Activated naive CD4-positive, alpha-beta T cell treated with anti-CD3 and anti-CD28 coated beads, Interleukin-2, amount 50 U/mL, for 24 hours (primary cell): ENCODE measurements around the gene LRRC63.
"Not testable (repeated sequence)": the region's sequence is repeated elsewhere in the genome, so short reads cannot be mapped to it uniquely, and the experiment has no call there.

Experiments used
- H3K27ac Mint-ChIP-seq: one replicate; pipeline ENCODE4 v1.8.0; 2021; ENCODE audit warnings: mild to moderate bottlenecking, mixed read lengths
- H3K27me3 Mint-ChIP-seq: one replicate; pipeline ENCODE4 v1.8.0; 2021; ENCODE audit warnings: mixed read lengths
- H3K36me3 Mint-ChIP-seq: one replicate; pipeline ENCODE4 v1.8.0; 2021; ENCODE audit warnings: mixed read lengths
- H3K4me1 Mint-ChIP-seq: one replicate; pipeline ENCODE4 v1.8.0; 2021; ENCODE audit warnings: mixed read lengths
- H3K4me3 Mint-ChIP-seq: one replicate; pipeline ENCODE4 v1.8.0; 2021; ENCODE audit warnings: mild to moderate bottlenecking, mixed read lengths
- H3K9me3 Mint-ChIP-seq: one replicate; pipeline ENCODE4 v1.8.0; 2021; ENCODE audit warnings: mixed read lengths

The LRRC63 gene, protein sequence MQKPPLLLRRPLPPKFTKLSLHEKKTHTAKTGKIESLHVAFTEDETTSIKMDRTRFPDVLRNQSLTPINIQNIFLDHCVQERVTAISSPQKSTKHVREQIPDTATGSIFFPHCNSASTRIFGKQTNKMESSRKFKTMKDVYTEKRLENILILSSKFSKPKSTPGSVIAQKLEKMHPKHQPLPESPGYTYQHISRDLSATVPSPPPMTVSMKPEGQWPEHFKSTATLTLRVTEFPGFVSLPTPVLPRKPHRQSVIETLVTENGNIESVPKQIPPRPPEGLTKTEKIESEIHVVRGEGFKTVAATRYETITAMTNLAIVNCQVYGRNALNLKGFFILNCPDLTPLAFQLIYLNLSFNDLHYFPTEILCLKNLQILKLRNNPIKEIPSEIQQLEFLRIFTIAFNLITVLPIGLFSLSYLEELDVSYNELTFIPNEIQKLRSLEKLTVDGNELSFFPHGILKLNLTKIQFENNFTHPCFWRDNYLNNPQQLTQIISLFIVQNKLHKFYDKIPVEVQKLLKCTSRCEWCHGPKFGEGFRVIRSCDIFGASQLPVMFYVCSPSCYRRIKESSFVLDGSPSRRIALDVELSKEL

DNA sequence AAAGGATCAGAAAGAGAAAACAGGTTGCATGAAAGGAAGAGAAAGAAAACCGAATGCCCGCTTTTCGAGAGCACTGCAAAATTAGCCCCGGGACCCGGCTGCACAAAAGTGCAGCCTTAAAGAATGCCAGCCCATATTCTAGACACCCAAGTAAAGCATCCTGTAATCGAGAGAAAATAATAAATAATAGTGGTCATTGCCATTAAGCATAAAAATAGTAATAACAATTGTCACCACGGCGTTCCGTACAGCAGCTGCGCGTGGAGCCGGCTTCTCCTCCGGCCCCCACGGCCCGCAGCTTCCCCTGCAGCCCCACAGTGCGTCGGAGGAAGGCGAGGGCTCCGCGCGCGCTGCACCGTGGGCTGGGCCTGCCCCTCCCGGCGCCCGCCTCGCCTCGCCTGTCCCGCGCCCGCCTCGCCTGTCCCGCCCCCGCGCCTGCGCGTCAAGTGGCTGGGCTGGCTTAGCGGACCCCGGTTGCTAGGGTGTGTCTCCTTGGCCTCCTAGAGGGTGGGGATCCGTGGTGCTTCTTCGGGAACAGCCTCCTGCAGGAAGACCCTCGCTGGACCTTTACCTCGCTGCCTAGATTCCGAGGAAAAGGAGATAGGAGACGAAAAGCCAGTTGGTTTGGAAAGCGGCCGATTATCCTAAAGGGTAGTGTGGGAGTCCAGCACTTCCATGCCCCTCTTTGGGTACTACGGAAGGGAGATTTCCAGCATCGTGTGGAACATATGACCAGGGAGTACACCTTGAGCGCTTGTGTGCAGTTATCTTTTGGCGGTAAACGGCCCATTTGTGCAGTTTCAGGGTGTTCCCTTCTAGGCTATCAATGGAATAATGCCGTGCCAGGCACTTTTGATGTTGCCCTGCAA, at the start of gene LRRC63:
Gene LRRC63, plus strand, starts transcription at position 446 of the 869 bp plus-strand sequence. CDS start 1,107 bp downstream, outside the sequence.
- H3K4me3 Mint-ChIP-seq: peak within 1 kb of the TSS; percentile 88
- no peaks in the 10 kb centered on the region for H3K36me3 Mint-ChIP-seq
- no peaks in the 10 kb centered on the region for H3K9me3 Mint-ChIP-seq
- peak within 1 kb of the TSS; percentile 91 for H3K27ac Mint-ChIP-seq
- H3K27me3 Mint-ChIP-seq: no peaks in the 10 kb centered on the region
- H3K4me1 Mint-ChIP-seq: peaks cover 20% of the 10 kb centered on the region

DNA sequence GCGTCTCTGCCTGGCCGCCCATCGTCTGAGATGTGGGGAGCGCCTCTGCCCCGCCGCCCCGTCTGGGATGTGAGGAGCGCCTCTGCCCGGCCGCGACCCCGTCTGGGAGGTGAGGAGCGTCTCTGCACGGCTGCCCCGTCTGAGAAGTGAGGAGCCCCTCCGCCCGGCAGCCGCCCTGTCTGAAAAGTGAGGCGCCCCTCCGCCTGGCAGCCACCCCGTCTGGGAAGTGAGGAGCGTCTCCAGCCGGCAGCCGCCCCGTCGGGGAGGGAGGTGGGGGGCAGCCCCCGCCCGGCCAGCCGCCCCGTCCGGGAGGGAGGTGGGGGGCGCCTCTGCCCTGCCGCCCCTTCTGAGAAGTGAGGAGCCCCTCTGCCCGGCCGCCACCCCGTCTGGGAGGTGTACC, 49.0 kb upstream of the LRRC63 start:
- H3K4me3 Mint-ChIP-seq: not testable (repeated sequence)
- H3K36me3 Mint-ChIP-seq: peaks cover 24% of the 10 kb centered on the region

DNA sequence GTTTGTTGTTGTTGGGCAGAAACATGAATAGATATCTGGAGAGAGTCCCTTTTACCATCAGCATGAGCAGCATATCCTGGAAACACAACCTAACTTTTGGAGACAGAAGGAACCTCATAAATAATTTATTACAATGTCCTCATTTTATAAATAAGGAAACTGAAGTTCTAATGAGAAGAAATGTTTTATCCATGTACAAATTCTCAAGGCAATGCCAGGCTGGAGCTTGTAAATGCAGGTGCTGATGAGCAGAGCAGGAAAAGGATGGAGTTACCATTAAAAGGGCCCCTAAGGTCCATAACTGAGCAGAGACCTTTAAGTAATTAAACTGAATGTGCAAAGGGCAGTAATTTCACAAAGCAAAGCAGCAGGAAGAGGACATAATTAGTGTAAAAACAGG, 47.1 kb upstream of the LRRC63 start:
- H3K27me3 Mint-ChIP-seq: no peaks in the 10 kb centered on the region
- peaks cover 18% of the 10 kb centered on the region for H3K36me3 Mint-ChIP-seq
- H3K9me3 Mint-ChIP-seq: no peaks in the 10 kb centered on the region
- H3K4me1 Mint-ChIP-seq: peaks cover 83% of the 10 kb centered on the region
- H3K27ac Mint-ChIP-seq: peak overlapping the region; percentile 96
- H3K4me3 Mint-ChIP-seq: peak overlapping the region; percentile 84

More for the DNA sequence above, 49.0 kb upstream of the LRRC63 start:
- not testable (repeated sequence) for H3K27me3 Mint-ChIP-seq, H3K9me3 Mint-ChIP-seq, H3K27ac Mint-ChIP-seq
- H3K4me1 Mint-ChIP-seq: peaks cover 78% of the 10 kb centered on the region

DNA sequence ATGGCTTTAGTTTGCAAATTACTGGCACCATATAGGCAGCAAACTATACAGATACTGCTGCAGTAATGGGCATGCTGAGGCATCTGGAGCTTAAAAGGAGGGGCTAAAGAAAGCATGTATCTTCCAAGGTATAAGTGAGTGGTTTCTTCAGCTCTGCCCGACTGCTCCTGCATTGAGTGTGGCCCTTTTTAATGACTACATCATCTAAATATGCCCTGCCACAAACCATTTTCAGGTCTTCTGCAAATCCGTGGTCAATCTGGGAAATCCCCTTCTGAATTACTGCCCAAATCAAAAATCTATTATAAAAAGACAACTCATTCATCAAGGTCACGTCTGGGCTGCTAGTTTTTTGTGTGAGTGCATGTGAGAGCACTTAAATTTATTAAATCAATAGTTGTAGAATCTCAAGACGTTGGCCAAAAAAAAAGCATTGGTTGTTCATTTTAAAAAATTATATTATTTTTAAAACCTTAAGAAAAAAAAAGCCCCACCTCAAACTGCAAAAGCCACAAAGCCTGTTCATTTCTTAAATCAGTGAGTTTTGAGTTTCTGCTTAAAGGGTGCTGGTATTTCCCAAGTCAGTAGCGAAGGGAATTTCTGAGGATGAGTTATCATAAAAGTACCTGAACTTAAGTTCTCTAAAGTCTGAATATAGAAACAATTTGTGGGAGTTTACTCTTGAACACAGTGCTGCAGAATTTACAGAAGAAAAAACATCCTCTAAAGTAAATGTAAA, 46.1 kb upstream of the LRRC63 start:
- H3K36me3 Mint-ChIP-seq: peaks cover 14% of the 10 kb centered on the region
- no peaks in the 10 kb centered on the region for H3K27me3 Mint-ChIP-seq
- peaks cover 83% of the 10 kb centered on the region for H3K4me1 Mint-ChIP-seq
- no peaks in the 10 kb centered on the region for H3K9me3 Mint-ChIP-seq
- H3K27ac Mint-ChIP-seq: peak overlapping the region; percentile 98
- peak overlapping the region; percentile 85 for H3K4me3 Mint-ChIP-seq

DNA sequence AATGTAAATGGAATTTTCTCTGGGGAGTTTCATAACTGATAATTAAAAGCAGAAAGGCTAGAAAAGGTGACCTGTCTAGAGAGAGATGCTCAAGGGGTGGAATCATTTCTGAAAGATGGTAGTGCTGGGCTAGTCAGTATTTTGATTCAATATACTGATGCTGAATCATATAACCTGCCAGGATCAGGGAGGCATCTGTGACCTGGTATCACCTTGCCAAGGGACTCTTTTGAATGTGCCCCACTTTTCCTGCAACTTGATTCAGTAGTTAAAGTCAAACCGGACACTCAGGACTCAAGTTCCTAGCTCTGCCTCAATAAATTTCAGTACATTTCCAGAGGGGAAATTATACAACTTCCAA, 45.5 kb upstream of the LRRC63 start:
- Mint-ChIP-seq H3K27ac (peak overlapping the region; percentile 98), H3K4me1 (peaks cover 84% of the 10 kb centered on the region), H3K27me3 (no peaks in the 10 kb centered on the region), H3K36me3 (peaks cover 16% of the 10 kb centered on the region), H3K4me3 (peak overlapping the region; percentile 85), H3K9me3 (no peaks in the 10 kb centered on the region)

DNA sequence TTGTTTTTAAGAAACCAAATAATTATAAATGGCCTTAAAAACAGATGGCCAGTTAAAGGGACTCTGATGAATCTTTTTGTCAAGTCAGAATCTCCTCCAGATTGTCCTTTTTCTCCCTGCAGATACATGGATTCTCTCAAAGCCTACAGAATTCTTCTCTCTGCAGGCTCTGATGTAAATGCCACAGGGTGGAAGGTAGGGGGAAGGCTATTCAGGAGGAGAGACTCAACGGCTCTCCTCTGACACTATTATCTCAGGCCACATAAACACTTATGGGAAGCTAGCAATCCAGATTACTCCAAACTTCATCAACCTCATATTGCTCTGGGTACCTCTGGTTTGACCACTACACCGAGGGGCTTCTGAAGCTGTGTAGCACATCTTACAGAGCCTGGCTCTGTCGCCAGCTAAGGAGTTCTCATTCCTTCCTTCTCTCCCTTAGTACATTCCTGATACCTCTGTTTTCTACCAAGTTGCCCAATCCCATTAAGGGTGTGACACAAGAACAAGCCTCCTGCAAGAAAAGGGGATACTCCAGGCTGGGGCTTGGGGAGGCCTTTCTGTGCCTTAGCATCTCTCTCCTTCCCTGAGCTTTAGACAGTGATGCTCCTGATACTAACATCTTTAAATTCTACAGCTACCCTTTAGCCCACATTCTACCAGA, 44.6 kb upstream of the LRRC63 start:
- H3K4me3 Mint-ChIP-seq: peak overlapping the region; percentile 81
- H3K4me1 Mint-ChIP-seq: peaks cover 84% of the 10 kb centered on the region
- H3K27me3 Mint-ChIP-seq: no peaks in the 10 kb centered on the region
- peak overlapping the region; percentile 93 for H3K27ac Mint-ChIP-seq
- H3K9me3 Mint-ChIP-seq: no peaks in the 10 kb centered on the region
- H3K36me3 Mint-ChIP-seq: peaks cover 14% of the 10 kb centered on the region

DNA sequence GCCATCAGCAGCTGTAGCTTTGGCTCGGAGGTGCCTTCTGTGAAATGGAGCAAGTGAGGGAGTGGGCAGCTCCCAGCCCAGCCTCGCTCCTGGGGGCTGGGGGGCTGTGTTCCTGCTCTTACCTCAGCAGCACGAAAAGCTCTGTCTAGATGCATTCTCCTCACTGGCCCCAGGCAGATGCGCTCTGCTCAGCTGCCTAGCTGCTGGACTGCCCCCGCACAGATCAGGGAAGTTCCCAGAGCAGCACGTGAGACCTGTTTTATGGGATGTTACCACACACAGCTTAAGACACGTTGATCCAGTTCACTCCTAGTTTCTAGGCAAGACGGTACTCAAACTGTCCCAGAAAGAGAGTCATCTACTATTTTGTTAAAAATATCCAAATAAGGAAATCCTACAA, 43.4 kb upstream of the LRRC63 start:
- H3K36me3 Mint-ChIP-seq: peaks cover 21% of the 10 kb centered on the region
- peaks cover 96% of the 10 kb centered on the region for H3K4me1 Mint-ChIP-seq
- H3K9me3 Mint-ChIP-seq: no peaks in the 10 kb centered on the region

DNA sequence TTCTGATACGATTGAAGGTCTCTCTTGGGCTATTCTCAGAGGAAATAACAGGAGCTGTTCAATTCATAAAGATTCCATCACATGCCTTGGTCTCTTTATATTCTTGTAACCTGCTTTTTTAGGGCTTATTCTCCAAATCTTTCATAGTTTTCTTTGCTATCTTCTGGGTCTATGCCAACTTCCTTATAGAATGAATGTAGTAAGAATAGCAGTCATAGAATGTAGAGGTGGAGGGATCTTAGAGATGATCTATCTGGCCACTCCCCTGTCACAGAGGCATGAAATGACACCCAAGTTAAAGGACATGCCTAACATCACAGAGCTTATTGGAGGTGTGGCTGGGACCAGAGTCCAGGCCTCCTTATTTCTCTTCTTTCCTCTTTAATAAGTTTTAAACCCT, 42.9 kb upstream of the LRRC63 start:
- H3K4me1 Mint-ChIP-seq: peaks cover 97% of the 10 kb centered on the region
- no peaks in the 10 kb centered on the region for H3K9me3 Mint-ChIP-seq
- peak overlapping the region; percentile 81 for H3K4me3 Mint-ChIP-seq
- peak overlapping the region; percentile 93 for H3K27ac Mint-ChIP-seq
- H3K36me3 Mint-ChIP-seq: peaks cover 20% of the 10 kb centered on the region
- no peaks in the 10 kb centered on the region for H3K27me3 Mint-ChIP-seq

More for the DNA sequence above, 43.4 kb upstream of the LRRC63 start:
- H3K27me3 Mint-ChIP-seq: no peaks in the 10 kb centered on the region
- peak overlapping the region; percentile 81 for H3K4me3 Mint-ChIP-seq
- H3K27ac Mint-ChIP-seq: peak overlapping the region; percentile 93

DNA sequence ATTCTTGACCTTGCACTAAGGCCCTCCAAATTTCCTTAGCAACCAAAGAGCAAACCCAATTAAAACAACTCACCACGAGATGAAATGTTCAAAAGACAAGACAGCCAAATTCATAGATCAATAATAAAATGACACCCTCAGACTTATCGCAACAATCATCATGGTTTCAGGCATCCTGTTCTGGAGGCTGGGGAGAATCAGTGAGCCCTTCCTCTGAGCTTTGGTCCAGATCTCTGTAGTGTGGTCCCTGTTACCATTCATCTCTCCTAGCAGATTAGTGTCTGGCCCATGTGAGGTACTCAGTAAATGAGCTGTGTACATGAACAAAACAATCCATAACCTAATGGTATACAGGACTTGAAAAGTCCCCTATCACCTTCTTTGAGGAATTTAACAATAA, 42.0 kb upstream of the LRRC63 start:
- Mint-ChIP-seq H3K4me3 (peak overlapping the region; percentile 81), H3K9me3 (no peaks in the 10 kb centered on the region), H3K4me1 (peaks cover 97% of the 10 kb centered on the region), H3K27me3 (no peaks in the 10 kb centered on the region), H3K27ac (peak overlapping the region; percentile 93), H3K36me3 (peaks cover 17% of the 10 kb centered on the region)

DNA sequence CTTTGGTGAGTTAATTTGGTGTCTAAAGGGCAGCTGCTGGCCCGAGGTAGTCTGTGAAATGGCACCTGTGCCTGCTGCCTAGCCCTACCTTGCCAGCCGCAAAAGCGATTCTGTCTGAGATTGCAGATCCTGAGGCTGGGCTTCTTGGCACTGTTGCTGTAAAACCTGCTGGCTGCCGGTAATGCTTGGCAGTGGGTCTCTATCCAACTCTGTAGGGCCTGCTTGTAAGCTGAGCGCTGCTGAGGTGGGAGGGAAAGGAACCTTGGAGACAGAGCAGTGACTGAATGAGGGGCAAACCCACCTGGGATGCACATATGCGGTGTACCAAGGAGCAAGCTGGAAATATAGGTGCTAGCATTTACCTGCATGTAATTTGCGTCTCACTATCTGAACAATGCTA, 41.5 kb upstream of the LRRC63 start:
- H3K27ac Mint-ChIP-seq: peak overlapping the region; percentile 93
- H3K27me3 Mint-ChIP-seq: no peaks in the 10 kb centered on the region
- no peaks in the 10 kb centered on the region for H3K9me3 Mint-ChIP-seq
- peaks cover 18% of the 10 kb centered on the region for H3K36me3 Mint-ChIP-seq
- H3K4me1 Mint-ChIP-seq: peaks cover 100% of the 10 kb centered on the region
- peak overlapping the region; percentile 81 for H3K4me3 Mint-ChIP-seq

DNA sequence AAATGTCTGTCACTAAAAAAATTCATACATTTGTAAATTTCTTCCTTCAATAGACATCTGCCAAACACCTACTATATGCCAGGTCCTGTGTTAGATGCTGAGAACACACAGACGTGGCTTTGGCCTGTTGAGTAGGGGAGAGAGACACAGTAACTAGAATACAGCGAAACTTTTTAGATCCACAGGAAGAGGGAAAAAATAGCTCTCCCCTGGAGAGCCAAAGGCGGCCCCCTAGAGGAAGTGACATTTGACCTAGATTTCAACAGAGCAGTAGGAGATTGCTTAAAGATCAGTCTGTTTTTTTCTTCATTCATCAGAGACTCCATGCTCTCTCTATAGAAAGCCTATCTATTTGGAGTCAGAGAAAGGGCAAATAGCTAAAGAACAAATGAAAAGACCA, 41.0 kb upstream of the LRRC63 start:
- Mint-ChIP-seq H3K9me3 (no peaks in the 10 kb centered on the region), H3K4me3 (peak overlapping the region; percentile 81), H3K4me1 (peaks cover 100% of the 10 kb centered on the region), H3K27ac (peak overlapping the region; percentile 93), H3K27me3 (no peaks in the 10 kb centered on the region), H3K36me3 (peaks cover 21% of the 10 kb centered on the region)

DNA sequence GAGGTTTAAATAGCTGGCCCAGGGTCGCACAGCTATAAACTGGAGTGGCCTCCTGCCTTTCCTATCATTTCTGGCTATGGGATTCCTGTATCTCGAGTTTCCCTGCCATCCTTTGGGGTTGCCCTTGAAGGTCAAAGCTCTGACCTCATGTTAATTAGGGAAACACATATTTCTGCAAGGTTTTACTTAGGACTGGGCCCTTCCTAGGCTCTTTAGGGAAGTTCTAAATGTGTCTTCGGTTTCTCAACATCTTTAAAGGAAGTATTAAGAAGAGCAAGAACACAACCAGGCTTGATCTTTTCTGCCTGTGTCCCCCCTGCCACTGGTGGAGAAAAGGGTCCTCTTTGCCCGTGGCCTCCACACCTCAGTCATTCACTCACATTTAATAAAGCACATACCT, 40.5 kb upstream of the LRRC63 start:
- peak overlapping the region; percentile 81 for H3K4me3 Mint-ChIP-seq
- H3K36me3 Mint-ChIP-seq: peaks cover 21% of the 10 kb centered on the region

DNA sequence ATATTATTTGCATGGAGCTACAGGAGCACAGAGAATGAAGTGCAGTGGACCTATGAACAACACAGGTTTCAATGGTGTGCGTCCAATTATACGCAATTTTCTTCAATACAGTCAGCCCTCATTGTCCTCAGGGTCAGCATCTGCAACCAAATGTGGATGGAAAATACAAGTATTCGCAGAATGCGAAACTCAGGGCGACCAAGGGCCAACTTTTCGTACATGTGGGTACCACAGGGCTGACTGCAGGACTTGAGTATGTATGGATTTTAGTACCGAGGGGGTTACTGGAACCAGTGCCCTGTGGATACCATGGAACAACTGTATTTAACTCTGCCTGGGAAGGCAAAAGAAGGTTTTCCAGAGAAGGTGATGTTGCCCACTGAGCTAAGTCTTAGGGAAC, 40.0 kb upstream of the LRRC63 start:
- Mint-ChIP-seq H3K27me3 (no peaks in the 10 kb centered on the region), H3K4me3 (peak overlapping the region; percentile 81), H3K9me3 (no peaks in the 10 kb centered on the region), H3K4me1 (peaks cover 100% of the 10 kb centered on the region), H3K27ac (peak overlapping the region; percentile 96), H3K36me3 (peaks cover 21% of the 10 kb centered on the region)

More for the DNA sequence above, 40.5 kb upstream of the LRRC63 start:
- no peaks in the 10 kb centered on the region for H3K9me3 Mint-ChIP-seq
- H3K27ac Mint-ChIP-seq: peak overlapping the region; percentile 86
- H3K27me3 Mint-ChIP-seq: no peaks in the 10 kb centered on the region
- H3K4me1 Mint-ChIP-seq: peaks cover 100% of the 10 kb centered on the region

DNA sequence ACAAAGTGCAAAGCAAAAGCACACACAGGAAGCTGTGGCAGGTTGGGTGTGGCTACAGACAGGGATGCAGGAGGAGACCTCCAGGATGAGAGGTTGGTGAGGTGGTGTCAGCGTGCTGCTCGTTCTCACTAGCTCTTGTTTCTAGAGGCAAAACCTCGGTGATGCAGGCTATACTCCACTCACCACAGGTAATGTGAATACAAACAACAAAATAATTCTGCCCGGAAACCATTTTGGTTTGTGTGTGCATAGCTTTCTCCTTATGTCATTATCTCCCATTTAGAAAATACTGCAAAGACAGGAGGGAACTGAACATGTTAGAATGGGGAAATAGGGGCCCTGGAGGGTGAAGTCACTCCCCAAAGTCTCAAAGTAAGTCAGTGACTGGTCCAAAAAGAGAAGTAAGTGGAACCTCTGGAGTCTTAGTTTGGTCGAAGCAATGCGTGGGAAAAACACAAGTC, 39.2 kb upstream of the LRRC63 start:
- H3K4me1 Mint-ChIP-seq: peaks cover 99% of the 10 kb centered on the region
- H3K4me3 Mint-ChIP-seq: peak overlapping the region; percentile 81
- peak overlapping the region; percentile 96 for H3K27ac Mint-ChIP-seq
- H3K9me3 Mint-ChIP-seq: no peaks in the 10 kb centered on the region
- no peaks in the 10 kb centered on the region for H3K27me3 Mint-ChIP-seq
- peaks cover 22% of the 10 kb centered on the region for H3K36me3 Mint-ChIP-seq
